Gastroesophageal sphincter (tissue), 4 donors: ENCODE measurements around the gene ADAMTS7. TPM values are rescaled to one million over a fixed set of nuclear protein-coding genes. Genes with fewer than 3 reads are reported as not detected.
"Not testable (repeated sequence)": the region's sequence is repeated elsewhere in the genome, so short reads cannot be mapped to it uniquely, and the experiment has no call there.

Experiments used
- ATAC-seq: fragments of 150-250 bp; one replicate; pipeline ENCODE4 v1.9.1; 2016; ENCODE audit warnings: mild to moderate bottlenecking, moderate library complexity
- H3K27ac ChIP-seq, 4 donors: fragments of 200-600 bp; sonication (generic) in 3 of 4; 1 replicate in 3 of 4; 2 replicates in 1 of 4; pipeline ENCODE4 v1.5.1; 2016 to 2019
- H3K27me3 ChIP-seq: fragments of 200-600 bp; sonication (generic); one replicate; pipeline ENCODE4 v1.5.1; 2019
- H3K36me3 ChIP-seq, 2 donors: fragments of 200-600 bp; sonication (generic); one replicate each; pipeline ENCODE4 v1.5.1; 2019; ENCODE audit warnings: control low read depth in 1 of 2
- H3K4me1 ChIP-seq, 3 donors: fragments of 200-600 bp; sonication (generic); 1 replicate in 2 of 3; 2 replicates in 1 of 3; pipeline ENCODE4 v1.5.1; 2016 to 2019; ENCODE audit warnings: control low read depth in 2 of 3
- H3K4me3 ChIP-seq, 2 donors: fragments of 200-600 bp; sonication (generic); one replicate each; pipeline ENCODE4 v1.5.1; 2019; ENCODE audit warnings: mild to moderate bottlenecking in 1 of 2, moderate library complexity in 1 of 2
- H3K9me3 ChIP-seq, 3 donors: fragments of 200-600 bp; sonication (generic); one replicate each; pipeline ENCODE4 v1.5.1; 2017 to 2019; ENCODE audit warnings: control low read depth in 2 of 3
- EP300 ChIP-seq: sonication (generic); formaldehyde crosslinking; IDR thresholded peaks from one replicate; pipeline ENCODE4 v1.6.1; 2017; ENCODE audit warnings: antibody characterized with exemption, mild to moderate bottlenecking
- POLR2A ChIP-seq, 2 donors: fragments of 450-650 bp; IDR thresholded peaks; one replicate each; pipeline ENCODE4 v1.6.1; 2017; ENCODE audit warnings: antibody characterized with exemption in 2 of 2, mild to moderate bottlenecking in 2 of 2, moderate library complexity in 1 of 2
- POLR2AphosphoS5 ChIP-seq: sonication (generic); formaldehyde crosslinking; IDR thresholded peaks from one replicate; pipeline ENCODE4 v1.6.1; 2017; ENCODE audit warnings: antibody characterized with exemption
- WGBS, 2 donors: methylation state at CpG; one replicate each; pipeline ENCODE4 v1.1.5; 2018; ENCODE audit warnings: low coverage in 1 of 2; 5-methylcytosine and 5-hydroxymethylcytosine counted together
- total RNA-seq, 4 donors: library from RNA; depleted of rRNA; stranded (reverse); fragments of >200 nt; gene quantifications; one replicate each; pipeline ENCODE4 v1.1.0, GENCODE V29; 2016
- TF ChIP-seq, protein P1 (sequence below), 4 experiments: fragments of 200-600 bp in 2 of 4; fragments of 450-650 bp in 2 of 4; sonication (generic) in 1 of 4; IDR thresholded peaks; one replicate each; pipeline ENCODE4 v1.5.1; 2017 to 2019; ENCODE audit warnings: antibody characterized with exemption in 4 of 4, mild to moderate bottlenecking in 2 of 4, moderate library complexity in 2 of 4

Gene ADAMTS7
- total RNA-seq, 4 donors from 2014 or later, result 2.6 to 9.7 (median 4.4) TPM

DNA sequence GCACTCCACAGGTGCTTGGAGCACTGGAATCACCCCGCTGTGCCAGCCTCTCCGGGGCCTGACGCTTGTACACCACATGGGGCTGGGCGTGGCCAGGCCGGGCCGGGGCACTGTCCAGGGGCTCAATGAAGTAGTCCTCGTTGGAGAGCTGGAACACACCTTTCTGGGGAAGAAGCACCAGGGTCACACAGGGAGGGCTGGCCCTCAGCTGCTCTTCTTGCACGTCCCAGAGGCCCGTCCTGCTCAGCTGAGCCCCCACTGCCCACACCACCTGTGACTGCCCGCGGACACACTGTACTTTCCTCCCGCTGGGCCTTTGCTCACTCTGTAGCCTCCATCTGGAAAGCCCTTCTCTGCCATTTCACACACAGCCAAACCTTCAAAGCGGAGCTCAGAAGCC, 13.3 kb downstream of the ADAMTS7 start:
- H3K36me3 ChIP-seq, result peaks cover 0 to 28% of the 10 kb centered on the region in 2 donors
- H3K9me3 ChIP-seq, result no peaks in the 10 kb centered on the region
- ATAC-seq, result no peak
- WGBS, 2 donors, result 100% methylated on average over 1 of the region's 13 CpGs; no CpG with 5 or more reads in 1 of the 2 donors
- no peak overlapping the region for H3K27ac ChIP-seq
- H3K4me3 ChIP-seq, result no peak overlapping the region
- no peaks in the 10 kb centered on the region for H3K27me3 ChIP-seq
- no peaks in the 10 kb centered on the region for H3K4me1 ChIP-seq
- TF ChIP-seq POLR2AphosphoS5 (no peak), EP300 (no peak), POLR2A (IDR thresholded peaks at IDR 0.05) (no peak)
- TF ChIP-seq, protein P1, sequence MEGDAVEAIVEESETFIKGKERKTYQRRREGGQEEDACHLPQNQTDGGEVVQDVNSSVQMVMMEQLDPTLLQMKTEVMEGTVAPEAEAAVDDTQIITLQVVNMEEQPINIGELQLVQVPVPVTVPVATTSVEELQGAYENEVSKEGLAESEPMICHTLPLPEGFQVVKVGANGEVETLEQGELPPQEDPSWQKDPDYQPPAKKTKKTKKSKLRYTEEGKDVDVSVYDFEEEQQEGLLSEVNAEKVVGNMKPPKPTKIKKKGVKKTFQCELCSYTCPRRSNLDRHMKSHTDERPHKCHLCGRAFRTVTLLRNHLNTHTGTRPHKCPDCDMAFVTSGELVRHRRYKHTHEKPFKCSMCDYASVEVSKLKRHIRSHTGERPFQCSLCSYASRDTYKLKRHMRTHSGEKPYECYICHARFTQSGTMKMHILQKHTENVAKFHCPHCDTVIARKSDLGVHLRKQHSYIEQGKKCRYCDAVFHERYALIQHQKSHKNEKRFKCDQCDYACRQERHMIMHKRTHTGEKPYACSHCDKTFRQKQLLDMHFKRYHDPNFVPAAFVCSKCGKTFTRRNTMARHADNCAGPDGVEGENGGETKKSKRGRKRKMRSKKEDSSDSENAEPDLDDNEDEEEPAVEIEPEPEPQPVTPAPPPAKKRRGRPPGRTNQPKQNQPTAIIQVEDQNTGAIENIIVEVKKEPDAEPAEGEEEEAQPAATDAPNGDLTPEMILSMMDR (IDR thresholded peaks at IDR 0.05), result no peak

DNA sequence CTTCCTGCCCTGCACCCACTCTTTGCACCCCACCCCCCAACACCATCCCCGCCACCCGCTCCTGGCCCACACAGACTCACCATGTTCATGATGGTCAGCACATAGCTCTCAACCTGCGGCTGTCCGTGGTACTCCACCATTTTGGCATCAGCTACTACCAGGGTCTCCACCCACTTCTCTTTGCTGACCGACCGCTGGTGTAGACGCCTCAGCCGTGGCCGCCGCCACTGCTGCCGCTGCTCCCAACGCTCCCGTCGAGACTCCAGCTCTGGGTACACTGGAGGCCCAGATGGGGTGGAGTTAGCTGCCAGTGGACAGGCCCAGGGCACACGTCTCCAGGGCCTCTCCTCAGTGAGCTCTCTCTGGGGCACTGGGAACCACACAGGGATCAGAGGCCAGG, 14.8 kb downstream of the ADAMTS7 start:
- Histone ChIP-seq H3K27ac (no peak overlapping the region), H3K36me3 (peaks cover 0 to 29% of the 10 kb centered on the region in 2 donors), H3K9me3 (no peaks in the 10 kb centered on the region), H3K4me3 (no peak overlapping the region), H3K4me1 (no peaks in the 10 kb centered on the region), H3K27me3 (no peaks in the 10 kb centered on the region)
- 100% methylated on average over 6 of the region's 15 CpGs; no CpG with 5 or more reads in 1 of the 2 donors for WGBS, 2 donors
- no peak for TF ChIP-seq POLR2A (IDR thresholded peaks at IDR 0.05)
- no peak for TF ChIP-seq POLR2AphosphoS5
- TF ChIP-seq, protein P1 (IDR thresholded peaks at IDR 0.05), result no peak
- TF ChIP-seq EP300, result no peak
- no peak for ATAC-seq

GRCh38 chr15:78795043-78795442, 16.2 kb downstream of the ADAMTS7 start:
- Histone ChIP-seq H3K9me3 (no peaks in the 10 kb centered on the region), H3K27me3 (no peaks in the 10 kb centered on the region), H3K4me1 (no peaks in the 10 kb centered on the region), H3K36me3 (peaks cover 0 to 44% of the 10 kb centered on the region in 2 donors), H3K27ac (no peak overlapping the region), H3K4me3 (no peak overlapping the region)
- no peak for TF ChIP-seq EP300
- TF ChIP-seq POLR2A (IDR thresholded peaks at IDR 0.05), result no peak
- TF ChIP-seq POLR2AphosphoS5, result no peak
- TF ChIP-seq, protein P1 (IDR thresholded peaks at IDR 0.05), result no peak
- no peak for ATAC-seq

- H3K4me1 ChIP-seq, H3K27me3 ChIP-seq, H3K4me3 ChIP-seq, ATAC-seq, H3K27ac ChIP-seq, H3K9me3 ChIP-seq: not testable (repeated sequence)
- 97 to 100% methylated on average over 3 of the region's 4 CpGs for WGBS, 2 donors
- H3K36me3 ChIP-seq, result peaks cover 0 to 50% of the 10 kb centered on the region in 2 donors
These were observed 16.8 kb downstream of the ADAMTS7 start for GRCh38 chr15:78794446-78794845.

DNA sequence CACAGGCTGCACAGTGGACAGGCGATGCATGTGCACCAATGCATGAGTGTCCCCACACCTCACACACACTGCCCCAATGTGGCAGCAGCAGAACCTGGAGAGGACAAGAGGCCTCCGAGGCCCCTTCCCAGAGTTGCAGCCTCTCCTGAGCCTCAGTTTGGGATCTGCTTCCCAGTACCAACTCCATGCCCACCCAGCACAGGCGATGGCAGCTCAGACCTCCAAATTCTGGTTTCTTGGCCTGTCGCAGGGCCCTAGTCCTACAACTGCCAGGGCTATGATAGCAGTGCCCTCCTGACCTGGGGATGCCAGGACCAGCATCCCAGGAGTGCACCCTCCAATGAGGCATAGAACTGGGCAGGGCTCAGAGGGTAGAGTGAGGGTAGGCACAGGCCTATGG, 19.9 kb downstream of the ADAMTS7 start:
- no peak for ATAC-seq
- no CpG with 5 or more reads among the region's 4 CpGs for WGBS, 2 donors
- Histone ChIP-seq H3K4me3 (no peak overlapping the region), H3K4me1 (no peaks in the 10 kb centered on the region), H3K9me3 (no peaks in the 10 kb centered on the region), H3K36me3 (peaks cover 0 to 55% of the 10 kb centered on the region in 2 donors), H3K27me3 (no peaks in the 10 kb centered on the region), H3K27ac (no peak overlapping the region)
- no peak for TF ChIP-seq POLR2A (IDR thresholded peaks at IDR 0.05)
- TF ChIP-seq POLR2AphosphoS5, result no peak
- TF ChIP-seq, protein P1 (IDR thresholded peaks at IDR 0.05), result no peak
- no peak for TF ChIP-seq EP300
